ENCODE measurements around the gene ITPA. TPM values are rescaled to one million over a fixed set of nuclear protein-coding genes. Genes with fewer than 3 reads are reported as not detected.
A peak's percentile ranks its signal among the peaks of the same experiment; 100 is the strongest.

ITPA gene
- total and polyA plus RNA-seq, 2 donors (not counting 1 experiment from before 2014, with no cell fraction given) = 55.5 to 65.6 TPM

DNA sequence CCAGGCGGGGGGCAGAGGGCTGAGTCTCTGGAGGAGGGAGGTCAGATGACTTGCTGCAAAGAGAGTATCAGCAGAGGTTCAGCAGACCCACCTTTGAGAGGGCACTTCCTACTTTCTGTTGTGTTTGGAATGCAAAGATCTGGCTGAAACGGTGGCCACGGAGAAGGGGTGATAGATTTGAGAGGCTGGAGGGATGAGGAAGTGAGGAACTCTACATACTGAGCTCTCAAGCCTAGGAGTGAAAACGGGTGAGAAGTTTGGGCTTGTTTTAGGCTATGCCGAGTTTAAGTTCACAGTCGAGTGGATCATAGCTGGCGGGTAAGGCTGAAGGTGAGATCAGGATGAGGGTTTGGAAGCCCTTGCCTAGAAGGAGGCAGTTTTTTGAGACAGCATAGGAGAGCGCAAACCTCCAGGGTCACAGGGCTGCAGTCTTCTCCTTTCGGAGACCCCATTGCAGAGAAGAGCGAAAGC lies 477 bp upstream of the ITPA start:
- Histone ChIP-seq H3K27me3 (replicated peaks in 1 of 4; ENCODE audit: control extremely low read depth in 1 of 4, control insufficient read depth in 3 of 4, insufficient read depth in 4 of 4, low read length in 3 of 4) (no peaks in the 10 kb centered on the region), H3K27ac (ENCODE audit: low read length in 2 of 2) (peak overlapping the region; percentile 77 to 91), H3K9ac (ENCODE audit: low read length) (peak overlapping the region; percentile 83), H3K36me3 (replicated peaks in 1 of 2; ENCODE audit: control extremely low read depth in 1 of 2, control insufficient read depth in 1 of 2, extremely low read depth in 1 of 2, insufficient read depth in 2 of 2, low read length in 1 of 2) (peaks cover 0 to 7% of the 10 kb centered on the region in 2 experiments), H3K4me3 (ENCODE audit: control extremely low read depth in 1 of 5, extremely low read depth in 1 of 5, insufficient read depth in 1 of 5, low read depth in 2 of 5, low read length in 4 of 5) (peak overlapping the region; percentile 62 to 99 (median 87)), H4K20me1 (ENCODE audit: control insufficient read depth, insufficient read depth, low read length, poor library complexity, severe bottlenecking) (peaks cover 7% of the 10 kb centered on the region), H2AFZ (ENCODE audit: insufficient read depth, low read depth, low read length, poor library complexity, severe bottlenecking) (peak overlapping the region; percentile 95), H3K79me2 (ENCODE audit: control insufficient read depth, insufficient read depth, low read length) (peaks cover 49% of the 10 kb centered on the region), H3K4me1 (ENCODE audit: control insufficient read depth in 2 of 2, insufficient read depth in 2 of 2, low read length in 2 of 2) (peaks cover 14 to 19% of the 10 kb centered on the region in 2 donors), H3K4me2 (replicated peaks; ENCODE audit: low read depth, low read length, poor library complexity, severe bottlenecking) (peak overlapping the region; percentile 91), H3K9me3 (ENCODE audit: control extremely low read depth in 1 of 3, control insufficient read depth in 2 of 3, insufficient read depth in 1 of 3, low read length in 2 of 3) (no peaks in the 10 kb centered on the region)
- CTCF ChIA-PET = interaction anchor here (0.6 to 1.5 kb wide), 3 partner anchors 10 to 155 kb away, joined by 3 read pairs; no protein-coding TSS in a partner anchor
- peaks cover 25% of the 10 kb centered on the region for H3K4me1 Mint-ChIP-seq
- POLR2A ChIA-PET = interaction anchor here (0.6 to 2.8 kb wide), 3 partner anchors 15 to 457 kb away, joined by 5 to 9 read pairs (median 5); no protein-coding TSS in a partner anchor
- H3K9me3 Mint-ChIP-seq (ENCODE audit: insufficient read depth) = no peaks in the 10 kb centered on the region
- DNase-seq (peak; percentile 57), ATAC-seq (ENCODE audit: low read depth) (no peak)
- intact Hi-C loops (cut with micrococcal nuclease) = loop anchor here (2.0 kb wide), 2 partner anchors 14 to 200 kb away; no protein-coding TSS in a partner anchor
- peak overlapping the region; percentile 88 for H3K4me3 Mint-ChIP-seq
- under 1% methylated on average over 9 of the region's 10 CpGs for WGBS (ENCODE audit: insufficient coverage)
- TF ChIP-seq, protein P1, sequence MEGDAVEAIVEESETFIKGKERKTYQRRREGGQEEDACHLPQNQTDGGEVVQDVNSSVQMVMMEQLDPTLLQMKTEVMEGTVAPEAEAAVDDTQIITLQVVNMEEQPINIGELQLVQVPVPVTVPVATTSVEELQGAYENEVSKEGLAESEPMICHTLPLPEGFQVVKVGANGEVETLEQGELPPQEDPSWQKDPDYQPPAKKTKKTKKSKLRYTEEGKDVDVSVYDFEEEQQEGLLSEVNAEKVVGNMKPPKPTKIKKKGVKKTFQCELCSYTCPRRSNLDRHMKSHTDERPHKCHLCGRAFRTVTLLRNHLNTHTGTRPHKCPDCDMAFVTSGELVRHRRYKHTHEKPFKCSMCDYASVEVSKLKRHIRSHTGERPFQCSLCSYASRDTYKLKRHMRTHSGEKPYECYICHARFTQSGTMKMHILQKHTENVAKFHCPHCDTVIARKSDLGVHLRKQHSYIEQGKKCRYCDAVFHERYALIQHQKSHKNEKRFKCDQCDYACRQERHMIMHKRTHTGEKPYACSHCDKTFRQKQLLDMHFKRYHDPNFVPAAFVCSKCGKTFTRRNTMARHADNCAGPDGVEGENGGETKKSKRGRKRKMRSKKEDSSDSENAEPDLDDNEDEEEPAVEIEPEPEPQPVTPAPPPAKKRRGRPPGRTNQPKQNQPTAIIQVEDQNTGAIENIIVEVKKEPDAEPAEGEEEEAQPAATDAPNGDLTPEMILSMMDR (IDR thresholded peaks at IDR 0.05) = no peak
- no peak for TF ChIP-seq EZH2 (IDR thresholded peaks at IDR 0.05; ENCODE audit: borderline replicate concordance, insufficient read depth, low read depth, low read length, poor library complexity, severe bottlenecking)
- H3K27me3 Mint-ChIP-seq = no peaks in the 10 kb centered on the region
- H3K27ac Mint-ChIP-seq = peak overlapping the region; percentile 88

DNA sequence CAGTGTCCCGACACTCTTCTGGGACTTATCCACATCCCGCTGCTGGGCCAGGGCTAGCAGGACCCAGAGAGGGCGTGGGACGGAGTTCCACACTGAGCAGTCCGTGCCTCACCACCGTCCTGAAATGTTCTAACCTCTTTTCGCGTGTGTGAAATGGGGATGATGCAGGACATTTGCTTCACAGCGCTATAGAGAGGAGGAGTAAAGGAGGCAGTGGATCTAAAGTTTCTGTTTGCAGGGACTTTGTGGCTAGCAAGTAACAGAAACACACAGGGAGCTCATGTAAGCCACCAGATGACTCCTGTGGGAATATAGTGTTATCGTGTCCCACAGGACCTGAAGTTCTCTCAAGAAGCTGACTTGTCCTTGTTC lies 634 bp downstream of the ITPA start:
- no peak for DNase-seq
- Histone ChIP-seq H2AFZ (ENCODE audit: insufficient read depth, low read depth, low read length, poor library complexity, severe bottlenecking) (peak overlapping the region; percentile 95), H3K79me2 (ENCODE audit: control insufficient read depth, insufficient read depth, low read length) (peaks cover 43% of the 10 kb centered on the region), H3K4me3 (ENCODE audit: control extremely low read depth in 1 of 5, extremely low read depth in 1 of 5, insufficient read depth in 1 of 5, low read depth in 2 of 5, low read length in 4 of 5) (peak overlapping the region; percentile 62 to 99 (median 87)), H3K9ac (ENCODE audit: low read length) (peak overlapping the region; percentile 83), H3K36me3 (replicated peaks in 1 of 2; ENCODE audit: control extremely low read depth in 1 of 2, control insufficient read depth in 1 of 2, extremely low read depth in 1 of 2, insufficient read depth in 2 of 2, low read length in 1 of 2) (peaks cover 0 to 11% of the 10 kb centered on the region in 2 experiments), H3K27ac (ENCODE audit: low read length in 2 of 2) (peak overlapping the region; percentile 77 to 91), H3K27me3 (replicated peaks in 1 of 4; ENCODE audit: control extremely low read depth in 1 of 4, control insufficient read depth in 3 of 4, insufficient read depth in 4 of 4, low read length in 3 of 4) (no peaks in the 10 kb centered on the region), H3K4me1 (ENCODE audit: control insufficient read depth in 2 of 2, insufficient read depth in 2 of 2, low read length in 2 of 2) (peaks cover 14 to 17% of the 10 kb centered on the region in 2 donors), H4K20me1 (ENCODE audit: control insufficient read depth, insufficient read depth, low read length, poor library complexity, severe bottlenecking) (peaks cover 7% of the 10 kb centered on the region), H3K4me2 (replicated peaks; ENCODE audit: low read depth, low read length, poor library complexity, severe bottlenecking) (peak overlapping the region; percentile 91), H3K9me3 (ENCODE audit: control extremely low read depth in 1 of 3, control insufficient read depth in 2 of 3, insufficient read depth in 1 of 3, low read length in 2 of 3) (no peaks in the 10 kb centered on the region)
- intact Hi-C loops (cut with micrococcal nuclease) = loop anchor here (2.0 kb wide), 2 partner anchors 13 to 199 kb away; no protein-coding TSS in a partner anchor
- Mint-ChIP-seq H3K27ac (peak overlapping the region; percentile 88), H3K4me1 (peaks cover 18% of the 10 kb centered on the region), H3K27me3 (no peaks in the 10 kb centered on the region), H3K4me3 (peak overlapping the region; percentile 88), H3K9me3 (ENCODE audit: insufficient read depth) (no peaks in the 10 kb centered on the region)
- POLR2A ChIA-PET = interaction anchor here (2.8 kb wide), 1 partner anchor 14 kb away, joined by 9 read pairs; no protein-coding TSS in a partner anchor
- TF ChIP-seq, protein P1 (IDR thresholded peaks at IDR 0.05) = no peak
- no peak for TF ChIP-seq EZH2 (IDR thresholded peaks at IDR 0.05; ENCODE audit: borderline replicate concordance, insufficient read depth, low read depth, low read length, poor library complexity, severe bottlenecking)
- CTCF ChIA-PET = no interaction called here
- 2% methylated on average over 9 of the region's 10 CpGs for WGBS (ENCODE audit: insufficient coverage)
- peak; percentile 6 for ATAC-seq (ENCODE audit: low read depth)

Measured in B cell (primary cell).